Renal pelvis (tissue), 12 donors: ENCODE results near the gene RND3. TPM values are rescaled to one million over a fixed set of nuclear protein-coding genes. Genes with fewer than 3 reads are reported as not detected.

Source experiments
- DNase-seq: peaks from one replicate; pipeline ENCODE4 v3.0.0-alpha.2; 2013
- long read RNA-seq, 16 experiments: transcript quantifications; one replicate each; lab custom pipeline, GENCODE V29; 2026
- polyA plus RNA-seq, 3 donors: library from polyadenylated mRNA; unstranded; fragments of 120-200 nt; gene quantifications; one replicate each; pipeline ENCODE4 v1.2.1, GENCODE V29; 2013; ENCODE audit not compliant: insufficient read length in 3 of 3

The RND3 gene
- 10 to 100 TPM; 38.1 to 48.3 (median 45.9) TPM for polyA plus RNA-seq
- long read RNA-seq, donor 1, transcript RND3-202 (5 exons, 2,777 nt) = major isoform, 12 of 17 reads
- long read RNA-seq, donor 1, partial matches to known transcripts = 0 of 17 reads
- long read RNA-seq, donor 1, other reads (novel, unspliced or antisense) = 0 of 17 reads
- long read RNA-seq, donor 2, transcript RND3-202 (5 exons, 2,777 nt) = major isoform, 8 of 12 reads
- long read RNA-seq, donor 2, partial matches to known transcripts = 0 of 12 reads
- long read RNA-seq, donor 2, other reads (novel, unspliced or antisense) = 0 of 12 reads
- long read RNA-seq, donor 3, transcript RND3-202 (5 exons, 2,777 nt) = major isoform, 17 of 20 reads
- long read RNA-seq, donor 3, partial matches to known transcripts = 0 of 20 reads
- long read RNA-seq, donor 3, other reads (novel, unspliced or antisense) = 0 of 20 reads
- long read RNA-seq, donor 4, transcript RND3-202 (5 exons, 2,777 nt) = major isoform, 12 of 15 reads
- long read RNA-seq, donor 4, partial matches to known transcripts = 0 of 15 reads
- long read RNA-seq, donor 4, other reads (novel, unspliced or antisense) = 0 of 15 reads
- long read RNA-seq, donor 5, partial matches to known transcripts = 18 of 27 reads
- long read RNA-seq, donor 5, other reads (novel, unspliced or antisense) = 0 of 27 reads
- long read RNA-seq, donor 6, transcript RND3-202 (5 exons, 2,777 nt) = major isoform, 9 of 13 reads
- long read RNA-seq, donor 6, partial matches to known transcripts = 0 of 13 reads
- long read RNA-seq, donor 6, other reads (novel, unspliced or antisense) = 0 of 13 reads
- long read RNA-seq, donor 7, transcript RND3-201 (6 exons, 2,711 nt) = minor isoform, 8 of 21 reads
- long read RNA-seq, donor 7, transcript RND3-202 (5 exons, 2,777 nt) = major isoform, 10 of 21 reads
- long read RNA-seq, donor 7, partial matches to known transcripts = 0 of 21 reads
- long read RNA-seq, donor 7, other reads (novel, unspliced or antisense) = 0 of 21 reads
- long read RNA-seq, donor 8, transcript RND3-202 (5 exons, 2,777 nt) = major isoform, 5 of 10 reads
- long read RNA-seq, donor 8, partial matches to known transcripts = 0 of 10 reads
- long read RNA-seq, donor 8, other reads (novel, unspliced or antisense) = 0 of 10 reads
- long read RNA-seq, donor 9, transcript RND3-202 (5 exons, 2,777 nt) = major isoform, 10 of 16 reads
- long read RNA-seq, donor 9, partial matches to known transcripts = 0 of 16 reads
- long read RNA-seq, donor 9, other reads (novel, unspliced or antisense) = 0 of 16 reads
- long read RNA-seq, donor 10, transcript RND3-202 (5 exons, 2,777 nt) = major isoform, 9 of 11 reads
- long read RNA-seq, donor 10, partial matches to known transcripts = 0 of 11 reads
- long read RNA-seq, donor 10, other reads (novel, unspliced or antisense) = 0 of 11 reads
- long read RNA-seq, donor 11, transcript RND3-202 (5 exons, 2,777 nt) = major isoform, 11 of 16 reads
- long read RNA-seq, donor 11, partial matches to known transcripts = 0 of 16 reads
- long read RNA-seq, donor 11, other reads (novel, unspliced or antisense) = 0 of 16 reads
- long read RNA-seq, donor 12, transcript RND3-202 (5 exons, 2,777 nt) = major isoform, 13 of 17 reads
- long read RNA-seq, donor 12, partial matches to known transcripts = 0 of 17 reads
- long read RNA-seq, donor 12, other reads (novel, unspliced or antisense) = 0 of 17 reads
- long read RNA-seq, donor 13, partial matches to known transcripts = 0 of 8 reads
- long read RNA-seq, donor 13, other reads (novel, unspliced or antisense) = 0 of 8 reads
- long read RNA-seq, donor 14 = 0 reads
- long read RNA-seq, donor 15, transcript RND3-202 (5 exons, 2,777 nt) = major isoform, 15 of 21 reads
- long read RNA-seq, donor 15, partial matches to known transcripts = 0 of 21 reads
- long read RNA-seq, donor 15, other reads (novel, unspliced or antisense) = 0 of 21 reads
- long read RNA-seq, donor 16, transcript RND3-202 (5 exons, 2,777 nt) = major isoform, 12 of 15 reads
- long read RNA-seq, donor 16, partial matches to known transcripts = 0 of 15 reads
- long read RNA-seq, donor 16, other reads (novel, unspliced or antisense) = 0 of 15 reads

- DNase-seq = peak; percentile 98
Observed at GRCh38 chr2:150487537-150488429, at the start of gene RND3. RND3 (minus strand) TSS chr2:150487667; CDS start chr2:150487417, 250 bp downstream.

GRCh38 chr2:150535176-150535575 lies 47.7 kb upstream of the RND3 start:
- DNase-seq = no peak

- DNase-seq = no peak
Observed at GRCh38 chr2:150532879-150533278, 45.4 kb upstream of the RND3 start.

GRCh38 chr2:150532020-150532419 lies 44.6 kb upstream of the RND3 start:
- no peak for DNase-seq

- DNase-seq = no peak
Observed at GRCh38 chr2:150531591-150531990, 44.1 kb upstream of the RND3 start.

- no peak for DNase-seq
Observed at GRCh38 chr2:150530168-150530567, 42.7 kb upstream of the RND3 start.

- DNase-seq = no peak
Observed at GRCh38 chr2:150528861-150529801, 41.7 kb upstream of the RND3 start.

- peak; percentile 65 for DNase-seq
Observed at GRCh38 chr2:150526827-150527226, 39.4 kb upstream of the RND3 start.

- no peak for DNase-seq
Observed at GRCh38 chr2:150526006-150526405, 38.5 kb upstream of the RND3 start.

GRCh38 chr2:150522269-150522668 lies 34.8 kb upstream of the RND3 start:
- DNase-seq = no peak

GRCh38 chr2:150520887-150521664 lies 33.6 kb upstream of the RND3 start:
- no peak for DNase-seq

GRCh38 chr2:150520033-150520432 lies 32.6 kb upstream of the RND3 start:
- no peak for DNase-seq

GRCh38 chr2:150517951-150518680 lies 30.6 kb upstream of the RND3 start:
- no peak for DNase-seq

GRCh38 chr2:150513647-150514046 lies 26.2 kb upstream of the RND3 start:
- DNase-seq = no peak

- DNase-seq = no peak
Observed at GRCh38 chr2:150508497-150509137, 21.1 kb upstream of the RND3 start.

GRCh38 chr2:150507071-150507470 lies 19.6 kb upstream of the RND3 start:
- DNase-seq = no peak
